CD14-positive monocyte (primary cell): ENCODE results near the gene ATP13A5. TPM values are rescaled to one million over a fixed set of nuclear protein-coding genes. Genes with fewer than 3 reads are reported as not detected.

Experiments
- DNase-seq, 3 donors: peaks; one replicate each; pipeline ENCODE4 v3.0.0-alpha.2; 2011 to 2022
- H2AFZ ChIP-seq: 2 replicates; pipeline ENCODE4 v1.6.0; 2012; ENCODE audit warnings: mild to moderate bottlenecking, low read depth, low read length, inconsistent platforms; ENCODE audit not compliant: insufficient read depth, poor library complexity, severe bottlenecking
- H3K27ac ChIP-seq, 2 donors: 1 replicate in 1 of 2; 2 replicates in 1 of 2; pipeline ENCODE4 v1.5.1; 2012 to 2013; ENCODE audit warnings: low read length in 2 of 2, control low read depth in 1 of 2, inconsistent platforms in 1 of 2, low read depth in 1 of 2, mild to moderate bottlenecking in 1 of 2
- H3K27me3 ChIP-seq, 2 donors: one replicate each; pipeline versions ENCODE4 v1.6.0 to v1.6.1; 2011 to 2013; ENCODE audit warnings: low read length in 2 of 2; ENCODE audit not compliant: control insufficient read depth in 2 of 2, insufficient read depth in 2 of 2
- H3K36me3 ChIP-seq, 2 donors: replicated peaks in 1 of 2; 1 replicate in 1 of 2; 2 replicates in 1 of 2; pipeline versions ENCODE4 v1.5.1 to v1.6.1; 2012 to 2013; ENCODE audit warnings: low read length in 2 of 2, control low read depth in 1 of 2, inconsistent platforms in 1 of 2, mild to moderate bottlenecking in 1 of 2; ENCODE audit not compliant: insufficient read depth in 2 of 2, control insufficient read depth in 1 of 2
- H3K4me1 ChIP-seq, 2 donors: 1 replicate in 1 of 2; 2 replicates in 1 of 2; pipeline versions ENCODE4 v1.5.1 to v1.6.1; 2012 to 2013; ENCODE audit warnings: low read length in 2 of 2, control low read depth in 1 of 2, inconsistent platforms in 1 of 2, mild to moderate bottlenecking in 1 of 2, moderate library complexity in 1 of 2; ENCODE audit not compliant: insufficient read depth in 2 of 2, control insufficient read depth in 1 of 2
- H3K4me2 ChIP-seq: replicated peaks from 2 replicates; pipeline ENCODE3; 2012; ENCODE audit warnings: low read length, moderate library complexity, mild to moderate bottlenecking; ENCODE audit not compliant: poor library complexity, severe bottlenecking; ENCODE audit errors: extremely low read depth
- H3K4me3 ChIP-seq, 3 experiments: fragments of 200-600 bp in 1 of 3; sonication (generic) in 1 of 3; replicated peaks in 1 of 3; 1 replicate in 2 of 3; 2 replicates in 1 of 3; pipeline ENCODE4 v1.5.1; 2011 to 2013; ENCODE audit warnings: low read length in 3 of 3, mild to moderate bottlenecking in 3 of 3, control low read depth in 2 of 3, low read depth in 2 of 3, inconsistent platforms in 1 of 3, moderate library complexity in 1 of 3
- H3K79me2 ChIP-seq: 2 replicates; pipeline ENCODE4 v1.6.0; 2012; ENCODE audit warnings: mild to moderate bottlenecking, control low read depth, inconsistent platforms, low read length, moderate library complexity; ENCODE audit not compliant: insufficient read depth
- H3K9ac ChIP-seq: 2 replicates; pipeline ENCODE4 v1.6.0; 2017; ENCODE audit warnings: low read length, mild to moderate bottlenecking; ENCODE audit not compliant: insufficient read depth, poor library complexity, severe bottlenecking
- H3K9me3 ChIP-seq, 2 donors: replicated peaks in 1 of 2; 1 replicate in 1 of 2; 2 replicates in 1 of 2; pipeline versions ENCODE4 v1.5.1 to v1.6.1; 2012 to 2013; ENCODE audit warnings: low read length in 2 of 2, control low read depth in 1 of 2; ENCODE audit not compliant: control insufficient read depth in 1 of 2, insufficient read depth in 1 of 2
- H4K20me1 ChIP-seq: 2 replicates; pipeline ENCODE4 v1.6.0; 2012; ENCODE audit warnings: mild to moderate bottlenecking, low read length, control low read depth, moderate library complexity; ENCODE audit not compliant: insufficient read depth
- H3K27ac Mint-ChIP-seq, 7 donors: one replicate each; pipeline ENCODE4 v1.8.0; 2020; ENCODE audit warnings: mild to moderate bottlenecking in 7 of 7, mixed read lengths in 7 of 7, moderate library complexity in 6 of 7, inconsistent platforms in 2 of 7
- H3K27me3 Mint-ChIP-seq, 3 donors: one replicate each; pipeline ENCODE4 v1.8.0; 2021 to 2022; ENCODE audit warnings: low read depth in 3 of 3, mild to moderate bottlenecking in 3 of 3, mixed read lengths in 3 of 3, moderate library complexity in 3 of 3, inconsistent platforms in 1 of 3
- H3K36me3 Mint-ChIP-seq, 2 donors: one replicate each; pipeline ENCODE4 v1.8.0; 2020; ENCODE audit warnings: mixed read lengths in 2 of 2, inconsistent platforms in 1 of 2, mild to moderate bottlenecking in 1 of 2
- H3K4me1 Mint-ChIP-seq: one replicate; pipeline ENCODE4 v1.8.0; 2020; ENCODE audit warnings: mild to moderate bottlenecking, mixed read lengths
- H3K4me3 Mint-ChIP-seq, 2 donors: one replicate each; pipeline ENCODE4 v1.8.0; 2020; ENCODE audit warnings: mild to moderate bottlenecking in 2 of 2, mixed read lengths in 2 of 2, moderate library complexity in 1 of 2
- H3K9me3 Mint-ChIP-seq, 7 donors: one replicate each; pipeline ENCODE4 v1.8.0; 2020 to 2022; ENCODE audit warnings: mixed read lengths in 7 of 7, mild to moderate bottlenecking in 6 of 7, moderate library complexity in 6 of 7, inconsistent platforms in 2 of 7
- CTCF ChIP-seq: fragments of 200-600 bp; IDR thresholded peaks from one replicate; pipeline ENCODE4 v1.8.0; 2022; ENCODE audit warnings: antibody characterized with exemption, mild to moderate bottlenecking
- WGBS: methylation state at CpG from one replicate; pipeline ENCODE4 v1.1.5; 2013; ENCODE audit warnings: missing lambda C conversion rate; ENCODE audit not compliant: insufficient coverage; 5-methylcytosine and 5-hydroxymethylcytosine counted together
- intact Hi-C, 2 donors: fragments of 100-400 bp; cut with micrococcal nuclease; formaldehyde crosslinking; loops; one replicate each; pipeline versions ENCODE4 v1.15.0 to v1.15.1; 2023
- polyA plus RNA-seq, 3 donors: library from polyadenylated mRNA; depleted of rRNA in 1 of 3; unstranded in 2 of 3; stranded (reverse) in 1 of 3; fragments of 300-500 nt in 2 of 3; fragments of >200 nt in 1 of 3; fragmentation: Illumina TruSeq in 2 of 3; gene quantifications; 1 replicate in 2 of 3; 2 replicates in 1 of 3; pipeline ENCODE4 v1.2.3, GENCODE V29; 2012 to 2021

The ATP13A5 gene
- polyA plus RNA-seq, 3 donors = not detected

GRCh38 chr3:193416629-193417028, 38.1 kb upstream of the ATP13A5 start:
- TF ChIP-seq CTCF = no peak
- H3K79me2 ChIP-seq = no peaks in the 10 kb centered on the region
- no peaks in the 10 kb centered on the region for H3K36me3 Mint-ChIP-seq
- H3K9me3 ChIP-seq = peaks cover 23 to 31% of the 10 kb centered on the region in 2 donors
- H3K4me1 ChIP-seq = no peaks in the 10 kb centered on the region
- H3K36me3 ChIP-seq = no peaks in the 10 kb centered on the region
- no peak overlapping the region for H3K27ac ChIP-seq
- no peak overlapping the region for H3K4me3 ChIP-seq
- H3K9me3 Mint-ChIP-seq = peaks cover 16 to 31% (median 22%) of the 10 kb centered on the region in 7 donors
- no peaks in the 10 kb centered on the region for H3K4me1 Mint-ChIP-seq
- intact Hi-C loops = no loop called here
- no peak overlapping the region for H3K4me3 Mint-ChIP-seq
- H3K27ac Mint-ChIP-seq = no peak overlapping the region
- no peaks in the 10 kb centered on the region for H4K20me1 ChIP-seq
- DNase-seq = no peak
- H3K27me3 Mint-ChIP-seq = peaks cover 0 to 2% (median 0%) of the 10 kb centered on the region in 3 donors
- no peak overlapping the region for H2AFZ ChIP-seq
- no CpG with 5 or more reads among the region's 2 CpGs for WGBS
- H3K27me3 ChIP-seq = no peaks in the 10 kb centered on the region
- no peak overlapping the region for H3K4me2 ChIP-seq
- H3K9ac ChIP-seq = no peak overlapping the region

GRCh38 chr3:193407688-193408087, 29.1 kb upstream of the ATP13A5 start:
- WGBS = 67% methylated on average over 1 of the region's 1 CpG
- Mint-ChIP-seq H3K27ac (peak overlapping the region in 1 of 7 donors; percentile 48), H3K36me3 (no peaks in the 10 kb centered on the region), H3K4me1 (no peaks in the 10 kb centered on the region), H3K27me3 (no peaks in the 10 kb centered on the region), H3K9me3 (peaks cover 0 to 11% (median 2%) of the 10 kb centered on the region in 7 donors), H3K4me3 (no peak overlapping the region)
- H3K4me3 ChIP-seq = no peak overlapping the region
- H4K20me1 ChIP-seq = no peaks in the 10 kb centered on the region
- H3K36me3 ChIP-seq = no peaks in the 10 kb centered on the region
- no peak for DNase-seq
- no peak for TF ChIP-seq CTCF
- H3K27ac ChIP-seq = no peak overlapping the region
- intact Hi-C loops = no loop called here
- no peak overlapping the region for H3K9ac ChIP-seq
- no peak overlapping the region for H2AFZ ChIP-seq
- H3K4me2 ChIP-seq = no peak overlapping the region
- no peaks in the 10 kb centered on the region for H3K4me1 ChIP-seq
- H3K27me3 ChIP-seq = no peaks in the 10 kb centered on the region
- H3K9me3 ChIP-seq = peaks cover 0 to under 1% of the 10 kb centered on the region in 2 donors
- no peaks in the 10 kb centered on the region for H3K79me2 ChIP-seq
